Measurements from ENCODE around the gene MRPL1. TPM values are rescaled to one million over a fixed set of nuclear protein-coding genes. Genes with fewer than 3 reads are reported as not detected.

The MRPL1 gene
- total RNA-seq, 6 experiments from 2014 or later = 12.8 to 26.0 (median 17.8) TPM

- peak in 2 of 4 donors; percentile 5 to 6 for ATAC-seq
- Histone ChIP-seq H3K9me3 (no peaks in the 10 kb centered on the region), H3K27ac (peak overlapping the region; percentile 99), H3K4me1 (peaks cover 0 to 29% (median 8%) of the 10 kb centered on the region in 4 donors), H3K36me3 (no peaks in the 10 kb centered on the region), H3K27me3 (no peaks in the 10 kb centered on the region), H3K4me3 (peak overlapping the region; percentile 74 to 84 (median 83))
- WGBS (ENCODE audit: insufficient coverage, low coverage, low lambda C conversion rate, missing lambda C conversion rate) = under 1% methylated on average over 14 of the region's 14 CpGs
- intact Hi-C loops (cut with DNase I) = no loop called here
- peak in 1 of 3 donors; percentile 62 for DNase-seq
- TF ChIP-seq CTCF (IDR thresholded peaks at IDR 0.05) (no peak), POLR2A (IDR thresholded peaks at IDR 0.05) (no peak)
Observed at GRCh38 chr4:77820649-77821561, 41.7 kb upstream of the MRPL1 start.

- no peaks in the 10 kb centered on the region for H3K9me3 ChIP-seq
- no peaks in the 10 kb centered on the region for H3K36me3 ChIP-seq
- no peak for ATAC-seq
- peaks cover 0 to 20% (median 4%) of the 10 kb centered on the region in 4 donors for H3K4me1 ChIP-seq
- H3K4me3 ChIP-seq = no peak overlapping the region
- no peak for TF ChIP-seq CTCF (IDR thresholded peaks at IDR 0.05)
- peak; percentile 16 for TF ChIP-seq POLR2A (IDR thresholded peaks at IDR 0.05)
- peak overlapping the region; percentile 99 for H3K27ac ChIP-seq
- WGBS (ENCODE audit: insufficient coverage, low coverage, low lambda C conversion rate, missing lambda C conversion rate) = 36% methylated on average over 1 of the region's 1 CpG
- H3K27me3 ChIP-seq = no peaks in the 10 kb centered on the region
- no peak for DNase-seq
- intact Hi-C loops (cut with DNase I) = no loop called here
Observed at GRCh38 chr4:77821775-77822174, 40.9 kb upstream of the MRPL1 start.

- H3K9me3 ChIP-seq = no peaks in the 10 kb centered on the region
- intact Hi-C loops (cut with DNase I) = no loop called here
- H3K4me3 ChIP-seq = no peak overlapping the region
- H3K27me3 ChIP-seq = peaks cover 0 to 5% of the 10 kb centered on the region in 2 donors
- H3K4me1 ChIP-seq = peaks cover 0 to 7% (median 2%) of the 10 kb centered on the region in 4 donors
- H3K36me3 ChIP-seq = no peaks in the 10 kb centered on the region
- WGBS (ENCODE audit: insufficient coverage, low coverage, low lambda C conversion rate, missing lambda C conversion rate) = 69% methylated on average over 6 of the region's 6 CpGs
- DNase-seq (no peak), ATAC-seq (no peak)
- H3K27ac ChIP-seq = no peak overlapping the region
- TF ChIP-seq POLR2A (IDR thresholded peaks at IDR 0.05) = no peak
- no peak for TF ChIP-seq CTCF (IDR thresholded peaks at IDR 0.05)
Observed at GRCh38 chr4:77826275-77826674, 36.4 kb upstream of the MRPL1 start.

- Histone ChIP-seq H3K9me3 (no peaks in the 10 kb centered on the region), H3K27me3 (peaks cover 0 to 5% of the 10 kb centered on the region in 2 donors), H3K4me3 (no peak overlapping the region), H3K36me3 (no peaks in the 10 kb centered on the region), H3K27ac (no peak overlapping the region), H3K4me1 (no peaks in the 10 kb centered on the region)
- DNase-seq (no peak), ATAC-seq (no peak)
- intact Hi-C loops (cut with DNase I) = no loop called here
- TF ChIP-seq CTCF (IDR thresholded peaks at IDR 0.05) (no peak), POLR2A (IDR thresholded peaks at IDR 0.05) (no peak)
Observed at GRCh38 chr4:77827343-77827742, 35.3 kb upstream of the MRPL1 start.
